ENCODE data around the gene CHST11.
"Not testable (repeated sequence)": the region's sequence is repeated elsewhere in the genome, so short reads cannot be mapped to it uniquely, and the experiment has no call there.

Gene CHST11

GRCh38 chr12:104788840-104789271 lies 332.1 kb downstream of the CHST11 start:
- DNase-seq: peak; percentile 10 to 74

GRCh38 chr12:104790296-104791125 lies 333.8 kb downstream of the CHST11 start:
- DNase-seq: peak in 1 of 2 experiments; percentile 16

DNA sequence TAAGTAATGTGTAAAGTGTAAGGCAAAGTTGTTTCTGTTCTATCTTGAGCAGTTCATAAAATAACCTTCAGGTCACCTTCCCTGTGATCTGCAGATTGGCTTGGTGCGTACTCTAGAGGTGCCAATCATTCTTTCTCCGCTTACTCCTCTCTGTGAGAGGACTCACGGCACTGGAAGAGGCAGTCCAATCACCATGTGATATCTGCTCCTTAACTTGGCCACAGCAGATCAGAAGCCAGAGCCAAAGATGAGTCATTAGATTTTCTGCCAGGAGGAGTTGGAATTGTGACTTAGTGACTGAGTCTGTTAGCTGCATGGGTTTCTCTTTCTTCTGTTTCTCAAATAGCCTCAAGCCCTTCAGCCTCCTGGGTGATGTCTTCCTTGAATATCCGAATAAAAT lies 335.8 kb downstream of the CHST11 start:
- no peak for DNase-seq

- no peak for DNase-seq
These were observed 336.5 kb downstream of the CHST11 start for GRCh38 chr12:104793285-104793684.

DNA sequence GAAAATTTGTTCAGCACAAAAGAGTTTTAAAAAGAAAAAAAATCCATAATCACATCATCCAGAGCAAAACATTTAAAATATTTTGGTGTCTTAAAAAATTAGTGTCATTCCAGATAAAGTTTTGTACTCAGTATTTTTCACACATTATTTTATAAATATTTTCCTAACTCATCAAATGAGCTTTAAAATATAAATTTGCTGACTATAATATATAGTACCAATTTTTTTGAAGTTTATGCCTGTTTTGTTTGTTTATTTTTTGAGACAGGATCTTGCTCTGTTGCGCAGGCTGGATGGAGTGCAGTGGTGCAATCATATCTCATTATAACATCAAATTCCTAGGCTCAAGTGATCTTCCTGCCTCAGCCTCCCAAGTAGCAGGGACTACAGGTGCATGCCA lies 337.2 kb downstream of the CHST11 start:
- no peak for DNase-seq

- DNase-seq: no peak
These were observed 339.7 kb downstream of the CHST11 start for GRCh38 chr12:104796475-104796862.

DNA sequence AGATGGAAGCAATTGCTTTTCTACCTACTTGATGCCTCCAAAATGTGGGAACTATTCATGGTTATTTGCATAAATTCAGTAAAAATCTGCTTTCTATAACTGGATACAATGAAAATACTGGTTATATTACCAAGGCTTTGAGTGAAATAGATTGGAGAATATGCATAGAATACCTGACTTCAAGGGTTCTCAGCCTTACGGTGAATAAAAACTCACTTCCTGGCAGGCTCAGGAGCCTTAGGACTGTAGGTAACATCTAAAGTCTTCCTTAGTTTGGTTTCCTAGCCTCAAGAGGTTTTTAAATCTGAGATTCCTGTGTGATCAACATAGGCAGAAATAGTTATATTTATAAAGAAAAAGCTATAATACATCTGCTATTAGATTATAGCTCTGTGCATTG lies 342.7 kb downstream of the CHST11 start:
- no peak for DNase-seq

DNA sequence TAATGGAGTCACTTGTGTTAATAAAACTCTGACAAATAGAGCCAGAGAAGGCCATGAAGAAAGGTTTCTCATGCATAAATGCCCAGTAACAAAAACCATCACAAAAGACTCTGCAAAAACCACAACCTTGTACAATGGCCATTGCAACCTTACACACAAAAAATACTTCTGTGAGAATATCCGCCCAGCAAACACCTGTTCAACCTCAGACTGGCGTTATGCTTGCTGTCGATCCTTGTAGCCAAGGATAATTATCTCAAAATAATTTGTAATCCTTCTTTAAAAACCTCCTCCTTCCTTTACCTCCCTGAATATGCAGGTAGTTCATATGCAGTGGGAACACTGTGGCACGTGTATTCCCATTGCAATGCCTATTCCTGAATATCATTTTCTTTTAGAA lies 344.3 kb downstream of the CHST11 start:
- DNase-seq: no peak

- no peak for DNase-seq
These were observed 344.7 kb downstream of the CHST11 start for GRCh38 chr12:104801427-104801826.

DNA sequence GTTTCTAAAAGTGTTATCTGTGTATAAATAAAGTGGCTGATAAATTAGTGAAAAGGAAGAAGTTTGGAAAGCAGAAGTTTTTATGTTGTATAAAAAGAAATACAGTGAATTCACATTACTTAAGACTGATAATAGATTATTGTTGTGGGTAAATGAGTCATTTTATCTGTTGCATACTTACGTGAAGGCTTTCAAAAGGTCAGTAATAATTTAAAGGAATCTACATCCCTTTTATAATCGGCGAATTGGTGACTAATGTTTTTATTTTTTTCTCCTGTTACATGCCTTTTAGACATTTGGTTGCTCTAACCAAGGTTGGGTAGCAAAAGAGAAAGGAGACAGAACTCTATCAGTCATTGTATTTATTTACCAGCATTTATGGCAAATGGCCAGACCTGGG lies 345.5 kb downstream of the CHST11 start:
- DNase-seq: no peak

- DNase-seq: no peak
These were observed 348.4 kb downstream of the CHST11 start for GRCh38 chr12:104805186-104805585.

GRCh38 chr12:104806194-104806593 lies 349.4 kb downstream of the CHST11 start:
- not testable (repeated sequence) for DNase-seq

- no peak for DNase-seq
These were observed 352.5 kb downstream of the CHST11 start for GRCh38 chr12:104809251-104809650.

- no peak for DNase-seq
These were observed 353.1 kb downstream of the CHST11 start for GRCh38 chr12:104809706-104810385.
